ENCODE data around the gene SHISA7.

The SHISA7 gene

GRCh38 chr19:55400281-55401087 is 42.6 kb downstream of the SHISA7 start:
- peak overlapping the region; percentile 27 for H3K27ac ChIP-seq
- peak; percentile 20 for DNase-seq (ENCODE audit: low read depth, low spot score)

GRCh38 chr19:55398200-55398925 is 44.7 kb downstream of the SHISA7 start:
- no peak overlapping the region for H3K27ac ChIP-seq

GRCh38 chr19:55392820-55393761 is 50.0 kb downstream of the SHISA7 start:
- no peak for DNase-seq (ENCODE audit: low read depth, low spot score)
- no peak overlapping the region for H3K27ac ChIP-seq

More at GRCh38 chr19:55398200-55398925, 44.7 kb downstream of the SHISA7 start:
- DNase-seq (ENCODE audit: low read depth, low spot score): no peak

GRCh38 chr19:55391702-55392615 is 51.1 kb downstream of the SHISA7 start:
- no peak for DNase-seq (ENCODE audit: low read depth, low spot score)
- no peak overlapping the region for H3K27ac ChIP-seq

- DNase-seq (ENCODE audit: low read depth, low spot score): no peak
- no peak overlapping the region for H3K27ac ChIP-seq
Measured at GRCh38 chr19:55391191-55391670, 51.9 kb downstream of the SHISA7 start.

GRCh38 chr19:55390461-55390880 is 52.6 kb downstream of the SHISA7 start:
- no peak for DNase-seq (ENCODE audit: low read depth, low spot score)
- H3K27ac ChIP-seq: no peak overlapping the region

- no peak overlapping the region for H3K27ac ChIP-seq
- DNase-seq (ENCODE audit: low read depth, low spot score): no peak
Measured at GRCh38 chr19:55389386-55390317, 53.4 kb downstream of the SHISA7 start.

GRCh38 chr19:55387736-55388497 is 55.2 kb downstream of the SHISA7 start:
- H3K27ac ChIP-seq: peak overlapping the region; percentile 93
- no peak for DNase-seq (ENCODE audit: low read depth, low spot score)

- DNase-seq (ENCODE audit: low read depth, low spot score): no peak
- H3K27ac ChIP-seq: peak overlapping the region; percentile 93
Measured at GRCh38 chr19:55386493-55386971, 56.6 kb downstream of the SHISA7 start.

GRCh38 chr19:55385724-55386492 is 57.2 kb downstream of the SHISA7 start, which contains the start of gene RPL28:
TSS of gene RPL28 (plus strand) at chr19:55385932. CDS start at chr19:55386358, 426 bp downstream.
- DNase-seq (ENCODE audit: low read depth, low spot score): peak; percentile 87
- H3K27ac ChIP-seq: peak within 1 kb of the TSS; percentile 93

GRCh38 chr19:55384920-55385723 is 58.0 kb downstream of the SHISA7 start:
- H3K27ac ChIP-seq: peak overlapping the region; percentile 93

GRCh38 chr19:55384131-55384919 is 58.8 kb downstream of the SHISA7 start, which contains the start of gene TMEM238:
TSS of gene TMEM238 (minus strand) at chr19:55384292. CDS start at chr19:55384259, 33 bp downstream.
- H3K27ac ChIP-seq: peak within 1 kb of the TSS; percentile 93
- no peak for DNase-seq (ENCODE audit: low read depth, low spot score)

More at GRCh38 chr19:55384920-55385723, 58.0 kb downstream of the SHISA7 start:
- DNase-seq (ENCODE audit: low read depth, low spot score): peak; percentile 74

GRCh38 chr19:55383279-55384130 is 59.6 kb downstream of the SHISA7 start:
- H3K27ac ChIP-seq: peak overlapping the region; percentile 93

More at GRCh38 chr19:55383279-55384130, 59.6 kb downstream of the SHISA7 start:
- DNase-seq (ENCODE audit: low read depth, low spot score): peak; percentile 48

Data from epithelial cell of prostate (primary cell).